SU-DHL-6 (cell line): Measurements from ENCODE around the gene SEC31A.

Experiments used
- H2AFZ ChIP-seq: fragments of 200-600 bp; sonication (generic); 2 replicates; pipeline ENCODE4 v1.6.1; 2014; ENCODE audit warnings: low read depth, mild to moderate bottlenecking, moderate library complexity, mixed read lengths, antibody characterized with exemption, low read length; ENCODE audit not compliant: severe bottlenecking
- H3F3A ChIP-seq: fragments of 200-600 bp; shearing (Covaris generic); 2 replicates; pipeline ENCODE4 v1.6.0; 2016; ENCODE audit warnings: antibody characterized with exemption, mild to moderate bottlenecking; ENCODE audit not compliant: insufficient read depth
- H3K27ac ChIP-seq: fragments of 200-600 bp; sonication (generic); 2 replicates; pipeline ENCODE4 v1.5.1; 2016; ENCODE audit warnings: low read depth, mild to moderate bottlenecking, low read length, moderate library complexity, mixed read lengths
- H3K27me3 ChIP-seq: fragments of 200-600 bp; sonication (generic), shearing (Covaris generic); 2 replicates; pipeline ENCODE4 v1.6.0; 2014; ENCODE audit warnings: mild to moderate bottlenecking, low read length
- H3K36me3 ChIP-seq: fragments of 200-600 bp; sonication (generic); 2 replicates; pipeline ENCODE4 v1.6.1; 2014; ENCODE audit warnings: mild to moderate bottlenecking, low read length, mixed read lengths
- H3K4me2 ChIP-seq: fragments of 300-600, 200-600 bp; shearing (Covaris generic), sonication (generic); 2 replicates; pipeline ENCODE4 v1.6.0; 2014; ENCODE audit warnings: low read length, low read depth, mild to moderate bottlenecking; ENCODE audit not compliant: poor library complexity, severe bottlenecking
- H3K4me3 ChIP-seq: fragments of 200-600 bp; sonication (generic); 2 replicates; pipeline ENCODE4 v1.5.1; 2014; ENCODE audit warnings: antibody characterized with exemption, low read length, mild to moderate bottlenecking, mixed read lengths; ENCODE audit not compliant: insufficient read depth, poor library complexity, severe bottlenecking
- H3K79me2 ChIP-seq: fragments of 200-600 bp; sonication (generic); 2 replicates; pipeline ENCODE4 v1.6.1; 2014; ENCODE audit warnings: mild to moderate bottlenecking, low read length, moderate library complexity; ENCODE audit not compliant: insufficient read depth
- H3K9ac ChIP-seq: fragments of 200-600 bp; sonication (generic); 2 replicates; pipeline ENCODE4 v1.7.0; 2014; ENCODE audit warnings: mild to moderate bottlenecking, low read length
- H3K9me2 ChIP-seq: fragments of 200-600 bp; sonication (generic); replicated peaks from 2 replicates; pipeline ENCODE4 v1.6.1; 2014; ENCODE audit warnings: low read length; ENCODE audit not compliant: insufficient read depth
- H3K9me3 ChIP-seq: fragments of 200-600 bp; sonication (generic); 2 replicates; pipeline ENCODE4 v1.6.1; 2014; ENCODE audit warnings: low read length, mixed read lengths; ENCODE audit not compliant: insufficient read depth
- H4K20me1 ChIP-seq: fragments of 200-600 bp; sonication (generic); 2 replicates; pipeline ENCODE4 v1.6.1; 2014; ENCODE audit warnings: low read depth, mild to moderate bottlenecking, antibody characterized with exemption, low read length, moderate library complexity, mixed read lengths
- CTCF ChIP-seq: fragments of 200-600 bp; sonication (generic); IDR thresholded peaks from one replicate; pipeline ENCODE4 v1.5.1; 2017; ENCODE audit warnings: antibody characterized with exemption, mild to moderate bottlenecking, low read length, moderate library complexity; ENCODE audit not compliant: insufficient read depth, poor library complexity, severe bottlenecking
- EZH2phosphoT487 ChIP-seq: fragments of 200-600 bp; sonication (generic), shearing (Covaris generic); conservative IDR thresholded peaks from 2 replicates; pipeline ENCODE4 v1.6.1; 2018; ENCODE audit warnings: mild to moderate bottlenecking, antibody characterized with exemption, low read length, moderate library complexity, mixed read lengths

SEC31A gene

GRCh38 chr4:82901183-82901718, 10.3 kb upstream of the SEC31A start:
- peak overlapping the region; percentile 77 for H2AFZ ChIP-seq
- no peaks in the 10 kb centered on the region; the same call in 1 of the 2 replicates for H3K36me3 ChIP-seq

GRCh38 chr4:82900411-82901182, 9.6 kb upstream of the SEC31A start, which contains the start of gene THAP9:
Gene THAP9 (plus strand): TSS chr4:82900735. CDS start chr4:82900803, 68 bp downstream.
- H3K79me2 ChIP-seq, result peaks cover 54% of the 10 kb centered on the region
- peaks cover 6% of the 10 kb centered on the region; the same call in 1 of the 2 replicates for H4K20me1 ChIP-seq
- peak within 1 kb of the TSS; percentile 77 for H2AFZ ChIP-seq
- no peaks in the 10 kb centered on the region; the same call in 1 of the 2 replicates for H3K36me3 ChIP-seq
- H3K4me2 ChIP-seq, result peak within 1 kb of the TSS; percentile 98
- H3K9me3 ChIP-seq, result no peaks in the 10 kb centered on the region
- H3K4me3 ChIP-seq, result peak within 1 kb of the TSS; percentile 93
- H3K9me2 ChIP-seq, result no peaks in the 10 kb centered on the region
- no peak for TF ChIP-seq EZH2phosphoT487
- TF ChIP-seq CTCF, result no peak
- H3K27me3 ChIP-seq, result no peaks in the 10 kb centered on the region
- H3F3A ChIP-seq, result peaks cover 17% of the 10 kb centered on the region
- H3K9ac ChIP-seq, result peak within 1 kb of the TSS; percentile 95
- H3K27ac ChIP-seq, result peak within 1 kb of the TSS; percentile 89

More at GRCh38 chr4:82901183-82901718, 10.3 kb upstream of the SEC31A start:
- Histone ChIP-seq H3K79me2 (peaks cover 54% of the 10 kb centered on the region), H3K9ac (peak overlapping the region; percentile 95), H3K4me2 (peak overlapping the region; percentile 98), H3K27ac (peak overlapping the region; percentile 89), H3K27me3 (no peaks in the 10 kb centered on the region), H3K9me2 (no peaks in the 10 kb centered on the region), H4K20me1 (peaks cover 6% of the 10 kb centered on the region; the same call in 1 of the 2 replicates), H3F3A (peaks cover 22% of the 10 kb centered on the region), H3K4me3 (peak overlapping the region; percentile 93), H3K9me3 (no peaks in the 10 kb centered on the region)
- no peak for TF ChIP-seq EZH2phosphoT487
- TF ChIP-seq CTCF, result no peak

GRCh38 chr4:82900066-82900410, 9.1 kb upstream of the SEC31A start:
- Histone ChIP-seq H2AFZ (peak overlapping the region; percentile 44), H3K27me3 (no peaks in the 10 kb centered on the region), H3K4me3 (peak overlapping the region; percentile 79), H3K9ac (peak overlapping the region; percentile 95), H3F3A (peaks cover 17% of the 10 kb centered on the region), H3K27ac (peak overlapping the region; percentile 89), H3K4me2 (peak overlapping the region; percentile 81), H4K20me1 (peaks cover 6% of the 10 kb centered on the region; the same call in 1 of the 2 replicates), H3K9me2 (no peaks in the 10 kb centered on the region), H3K9me3 (no peaks in the 10 kb centered on the region), H3K79me2 (peaks cover 54% of the 10 kb centered on the region), H3K36me3 (no peaks in the 10 kb centered on the region; the same call in 1 of the 2 replicates)
- TF ChIP-seq CTCF (no peak), EZH2phosphoT487 (no peak)
